22Rv1 (cell line): Measurements from ENCODE around the gene MLST8.

Experiments used
- H3K27ac ChIP-seq: fragments of 450-650 bp; 2 replicates; pipeline ENCODE4 v1.5.1; 2017
- CTCF ChIP-seq: fragments of 450-650 bp; IDR thresholded peaks from 2 replicates; pipeline ENCODE4 v1.5.1; 2017; ENCODE audit warnings: mild to moderate bottlenecking
- ZFX ChIP-seq: fragments of 450-650 bp; IDR thresholded peaks from 2 replicates; pipeline ENCODE4 v1.6.1; 2017; ENCODE audit warnings: antibody characterized with exemption, borderline replicate concordance

MLST8 gene

GRCh38 chr16:2190659-2191445, 14.4 kb upstream of the MLST8 start:
- TF ChIP-seq CTCF (no peak), ZFX (no peak)
- H3K27ac ChIP-seq: no peak overlapping the region

GRCh38 chr16:2191446-2191706, 13.9 kb upstream of the MLST8 start:
- TF ChIP-seq CTCF: no peak
- no peak for TF ChIP-seq ZFX
- H3K27ac ChIP-seq: no peak overlapping the region

GRCh38 chr16:2194166-2194834, 11.0 kb upstream of the MLST8 start:
- no peak for TF ChIP-seq CTCF
- TF ChIP-seq ZFX: no peak
- 0 out of 2 replicates have a peak overlapping the region, but pooled peaks have one; percentile 50 for H3K27ac ChIP-seq

- TF ChIP-seq CTCF: peak; percentile 70
- TF ChIP-seq ZFX: no peak
These were observed 10.4 kb upstream of the MLST8 start for GRCh38 chr16:2194852-2195321.

GRCh38 chr16:2195322-2196161, 9.7 kb upstream of the MLST8 start:
- TF ChIP-seq ZFX (no peak), CTCF (no peak)

More at GRCh38 chr16:2194852-2195321, 10.4 kb upstream of the MLST8 start:
- H3K27ac ChIP-seq: peak overlapping the region; percentile 50

GRCh38 chr16:2196162-2196980, 8.9 kb upstream of the MLST8 start, which contains the start of gene CASKIN1:
Gene CASKIN1 (minus strand): TSS chr16:2196605. CDS start chr16:2196432, 173 bp downstream.
- peak within 1 kb of the TSS; percentile 50 for H3K27ac ChIP-seq
- TF ChIP-seq CTCF: no peak
- TF ChIP-seq ZFX: no peak

More at GRCh38 chr16:2195322-2196161, 9.7 kb upstream of the MLST8 start:
- peak overlapping the region; percentile 50 for H3K27ac ChIP-seq
